Stimulated activated CD8-positive, alpha-beta memory T cell treated with anti-CD3 and anti-CD28 coated beads, Interleukin-15, amount 100 ng/mL, for 1 hour (primary cell): ENCODE data around the gene FN1.

Source experiments
- DNase-seq: peaks from one replicate; pipeline ENCODE4 v3.0.0-alpha.2; 2020; ENCODE audit warnings: low read depth

Gene FN1

GRCh38 chr2:215382480-215382879, 53.4 kb downstream of the FN1 start:
- no peak for DNase-seq

DNA sequence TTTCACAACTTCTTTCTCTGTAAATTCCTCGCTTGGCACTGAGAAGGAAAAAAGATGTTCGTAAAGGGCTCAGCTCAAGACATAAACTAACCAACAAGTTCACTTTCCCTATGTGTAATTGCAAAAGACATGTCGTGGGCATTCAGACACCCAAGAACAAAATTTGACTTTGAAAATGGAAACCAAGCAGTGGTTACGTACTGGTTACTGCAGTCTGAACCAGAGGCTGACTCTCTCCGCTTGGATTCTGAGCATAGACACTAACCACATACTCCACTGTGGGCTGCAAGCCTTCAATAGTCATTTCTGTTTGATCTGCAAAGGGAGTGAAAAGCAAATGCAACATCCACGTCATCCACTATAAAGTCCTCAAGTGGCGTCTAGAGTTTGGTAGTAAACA, 53.9 kb downstream of the FN1 start:
- DNase-seq = no peak

GRCh38 chr2:215380699-215381098, 55.2 kb downstream of the FN1 start:
- DNase-seq = no peak

DNA sequence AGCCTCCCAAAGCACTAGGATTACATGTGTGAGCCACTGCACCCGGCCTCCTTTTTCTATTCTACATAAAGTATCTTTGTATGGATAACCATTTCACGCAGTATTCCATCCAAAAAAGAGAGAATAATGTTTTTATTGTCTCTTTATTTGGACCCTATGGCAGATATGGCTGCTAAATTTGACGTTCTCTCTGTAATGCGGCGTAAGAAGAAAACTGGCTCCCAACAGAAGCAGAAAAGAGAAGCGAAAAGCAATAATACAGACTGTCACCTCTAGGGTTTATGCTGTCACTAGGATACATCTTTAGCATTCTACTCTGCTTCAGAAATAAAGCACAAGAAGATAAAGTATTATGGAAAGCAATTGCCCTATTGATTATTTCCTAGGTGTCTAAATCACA, 55.9 kb downstream of the FN1 start:
- DNase-seq = no peak

DNA sequence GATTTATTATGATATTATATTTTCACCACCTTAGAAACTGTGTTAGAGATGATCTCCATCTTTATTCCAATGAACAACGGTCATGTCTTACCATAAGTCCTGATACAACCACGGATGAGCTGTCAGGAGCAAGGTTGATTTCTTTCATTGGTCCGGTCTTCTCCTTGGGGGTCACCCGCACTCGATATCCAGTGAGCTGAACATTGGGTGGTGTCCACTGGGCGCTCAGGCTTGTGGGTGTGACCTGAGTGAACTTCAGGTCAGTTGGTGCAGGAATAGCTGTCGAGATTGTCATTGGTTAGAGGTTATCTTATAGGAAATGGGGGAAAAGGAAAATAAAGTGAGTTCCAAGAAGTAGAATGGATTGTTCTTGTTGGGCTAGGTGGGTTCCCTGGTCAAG, 56.8 kb downstream of the FN1 start:
- no peak for DNase-seq

GRCh38 chr2:215378045-215378444, 57.8 kb downstream of the FN1 start:
- no peak for DNase-seq

DNA sequence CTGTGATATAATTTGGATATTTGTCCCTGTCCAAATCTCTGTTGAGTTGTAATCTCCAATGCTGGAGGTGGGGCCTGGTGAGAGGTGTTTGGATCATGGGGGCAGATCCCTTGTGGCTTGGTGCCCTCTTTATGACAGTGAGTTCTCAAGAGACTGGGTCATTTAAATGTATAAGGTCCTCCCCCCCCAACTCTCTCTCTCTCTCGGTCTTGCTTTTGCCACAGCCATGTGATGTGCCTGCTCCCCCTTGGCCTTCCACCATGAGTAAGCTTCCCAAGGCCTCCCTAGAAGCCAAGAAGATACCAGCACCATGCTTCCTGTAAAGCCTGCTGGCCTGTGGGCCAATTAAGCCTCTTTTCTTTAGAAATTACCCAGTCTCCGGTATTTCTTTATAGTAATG, 58.6 kb downstream of the FN1 start:
- no peak for DNase-seq

DNA sequence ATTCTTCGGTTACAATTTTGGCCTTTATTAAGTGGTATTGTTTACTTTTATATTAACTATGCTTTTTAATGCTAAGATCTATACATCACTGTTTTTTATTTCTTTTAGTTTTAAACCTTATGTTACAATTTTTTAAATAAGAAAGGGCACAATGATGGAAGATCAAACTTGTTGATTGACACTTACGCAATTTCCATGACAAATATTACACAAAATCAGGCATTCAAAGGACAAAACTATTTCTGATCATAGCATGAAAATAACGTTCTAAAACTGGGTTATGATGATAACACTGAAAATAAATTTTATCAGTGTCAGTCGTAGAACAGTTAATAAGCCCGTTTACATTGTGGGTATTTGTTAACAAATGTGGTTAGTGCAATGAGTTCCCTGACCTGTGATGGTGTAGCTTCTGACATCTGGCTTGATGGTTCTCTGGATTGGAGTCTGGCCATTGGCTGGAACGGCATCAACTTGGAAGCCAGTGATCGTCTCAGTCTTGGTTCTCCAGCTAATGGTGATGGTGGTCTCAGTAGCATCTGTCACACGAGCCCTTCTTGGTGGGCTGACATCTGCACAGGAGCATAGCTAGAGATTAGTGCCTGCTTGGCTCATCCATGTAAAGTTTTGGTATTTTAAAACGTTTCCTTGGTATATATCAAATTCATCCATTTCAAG, 59.6 kb downstream of the FN1 start:
- DNase-seq = no peak

DNA sequence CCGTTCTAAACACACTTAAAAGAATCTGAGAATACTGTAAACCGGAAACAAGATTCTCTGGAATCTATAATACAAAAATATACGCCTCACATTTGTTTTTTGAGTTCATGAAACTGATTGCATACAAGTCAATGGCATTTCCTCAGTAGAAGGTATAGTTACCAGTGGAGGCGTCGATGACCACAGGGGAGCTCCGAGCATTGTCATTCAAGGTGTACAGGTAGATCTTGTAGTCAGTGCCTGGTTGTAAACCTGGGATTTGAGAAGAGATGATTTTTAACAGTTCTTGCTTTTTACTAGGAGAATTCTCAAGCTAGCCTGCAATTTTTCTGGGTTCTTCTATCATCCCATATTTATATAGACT, 60.4 kb downstream of the FN1 start:
- DNase-seq = no peak

- no peak for DNase-seq
These were observed 61.0 kb downstream of the FN1 start for GRCh38 chr2:215374642-215375466.

- no peak for DNase-seq
These were observed 61.9 kb downstream of the FN1 start for GRCh38 chr2:215374002-215374401.

GRCh38 chr2:215372968-215373649, 62.8 kb downstream of the FN1 start:
- DNase-seq = no peak

DNA sequence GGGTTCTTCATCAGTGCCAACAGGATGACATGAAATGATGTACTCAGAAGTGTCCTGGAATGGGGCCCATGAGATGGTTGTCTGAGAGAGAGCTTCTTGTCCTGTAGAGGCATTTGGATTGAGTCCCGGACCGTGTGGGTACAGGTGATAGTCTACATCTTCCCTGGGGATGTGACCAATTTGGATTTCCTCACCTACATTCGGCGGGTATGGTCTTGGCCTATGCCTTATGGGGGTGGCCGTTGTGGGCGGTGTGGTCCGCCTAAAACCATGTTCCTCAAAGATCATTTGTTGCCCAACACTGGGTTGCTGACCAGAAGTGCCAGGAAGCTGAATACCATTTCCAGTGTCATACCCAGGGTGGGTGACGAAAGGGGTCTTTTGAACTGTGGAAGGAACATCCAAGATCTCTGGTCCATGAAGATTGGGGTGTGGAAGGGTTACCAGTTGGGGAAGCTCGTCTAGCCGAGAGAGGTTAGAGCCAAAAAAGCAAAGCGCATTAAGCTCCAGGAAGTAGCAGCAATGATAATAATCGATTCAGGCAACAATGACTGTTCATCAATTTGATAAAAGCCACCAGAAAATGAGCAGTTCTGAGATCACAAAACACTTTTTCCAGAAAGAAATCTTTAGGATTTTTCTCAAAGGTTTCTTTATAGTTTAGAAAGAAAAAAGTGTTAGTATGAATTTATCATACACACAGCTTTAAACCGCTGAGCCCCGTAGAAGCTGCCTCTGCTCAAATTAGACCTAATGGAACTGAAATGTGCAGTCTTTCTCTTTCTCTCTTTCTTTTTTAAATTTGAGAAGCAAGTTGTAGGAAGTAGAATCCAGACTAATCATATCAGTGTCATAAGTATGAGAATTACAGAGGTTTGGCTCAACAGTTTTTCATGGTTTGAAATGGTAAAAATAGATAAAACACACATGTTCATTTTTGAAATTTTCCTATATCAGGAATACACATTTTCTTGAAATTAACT, 63.7 kb downstream of the FN1 start:
- no peak for DNase-seq

- DNase-seq = no peak
These were observed 65.5 kb downstream of the FN1 start for GRCh38 chr2:215370112-215370965.

DNA sequence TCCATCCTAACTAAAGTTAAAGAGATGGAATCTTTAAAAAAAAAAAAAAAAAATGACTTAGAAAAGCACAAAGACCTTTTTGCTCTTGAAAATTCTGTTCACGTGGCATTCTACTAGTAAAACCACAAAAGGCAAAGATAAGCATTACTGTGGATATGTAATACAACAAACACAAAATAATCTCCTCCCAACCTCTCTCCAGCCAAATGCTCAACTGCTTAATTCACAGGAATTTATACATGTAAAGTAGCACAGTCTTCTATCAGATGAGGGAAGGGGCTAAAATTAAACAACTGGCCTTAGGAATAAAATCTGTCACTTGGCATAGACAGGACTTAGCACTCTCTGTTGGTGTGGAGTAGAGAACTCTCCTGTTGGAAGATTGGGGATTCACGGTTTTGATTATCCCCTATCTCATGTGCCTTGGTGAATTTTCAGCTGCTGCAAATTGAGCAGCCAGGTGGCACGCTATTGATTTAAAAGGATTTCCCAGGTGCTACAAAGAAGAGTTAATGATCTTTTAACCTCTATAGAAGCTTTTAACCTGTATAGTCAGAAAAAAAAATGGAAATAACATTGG, 66.6 kb downstream of the FN1 start:
- DNase-seq = no peak

- DNase-seq = no peak
These were observed 67.4 kb downstream of the FN1 start for GRCh38 chr2:215368493-215368809.

DNA sequence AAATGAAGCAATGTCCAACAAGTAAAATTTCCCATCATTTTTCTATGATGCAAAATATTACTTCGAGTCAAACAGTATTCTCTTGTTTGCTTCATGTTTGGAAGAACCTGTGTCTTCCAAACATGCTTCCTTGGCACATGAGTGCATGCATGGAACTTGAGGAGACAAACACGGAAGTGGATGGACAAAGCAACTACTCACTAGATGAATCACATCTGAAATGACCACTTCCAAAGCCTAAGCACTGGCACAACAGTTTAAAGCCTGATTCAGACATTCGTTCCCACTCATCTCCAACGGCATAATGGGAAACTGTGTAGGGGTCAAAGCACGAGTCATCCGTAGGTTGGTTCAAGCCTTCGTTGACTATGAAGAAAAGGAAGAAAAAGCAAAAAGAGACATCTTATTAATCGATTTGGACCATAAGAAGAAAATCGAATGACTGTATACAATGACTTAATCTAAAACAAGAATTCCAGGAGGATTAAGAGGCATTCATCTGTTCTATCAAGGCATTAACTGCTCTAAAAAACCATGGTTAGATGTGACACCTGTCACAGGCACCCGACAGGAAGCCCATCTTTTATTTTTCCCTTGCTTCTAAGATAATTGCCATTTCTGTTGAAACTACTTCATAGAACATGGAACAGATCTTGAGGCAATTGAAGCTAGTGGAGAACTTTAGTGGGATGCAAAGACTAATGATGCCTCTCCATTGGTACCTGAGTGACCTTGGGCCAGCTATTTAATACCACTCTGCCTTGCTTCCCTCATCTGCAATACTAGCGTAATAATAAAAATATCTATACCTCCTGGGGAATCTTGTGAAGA, 68.0 kb downstream of the FN1 start:
- DNase-seq = no peak

DNA sequence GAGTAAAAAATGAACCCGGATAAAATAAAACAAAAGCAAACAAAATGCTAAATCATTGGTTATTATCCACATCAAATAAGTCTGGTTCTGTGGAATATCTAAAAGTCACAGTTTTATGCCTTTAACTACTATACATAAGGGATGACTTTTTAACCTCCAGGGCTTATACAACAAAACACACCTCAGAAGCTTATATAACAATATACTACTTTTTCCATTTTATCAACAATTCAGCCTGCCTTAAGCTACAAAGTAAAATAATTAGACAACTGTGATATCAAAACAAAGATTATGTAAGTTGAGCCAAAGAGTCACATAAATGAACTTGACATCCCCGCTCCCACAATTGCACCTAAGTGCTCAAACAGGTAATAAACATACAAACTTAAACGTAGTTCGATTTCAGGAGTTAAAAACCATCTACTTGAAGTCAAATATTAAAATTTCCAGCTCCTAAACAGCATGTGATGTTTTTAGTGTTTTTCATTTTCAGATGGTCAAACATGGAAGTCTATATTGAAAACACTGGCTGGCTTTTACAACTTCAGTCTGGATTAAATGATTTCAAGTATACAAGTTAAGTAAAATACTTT, 69.3 kb downstream of the FN1 start:
- no peak for DNase-seq

GRCh38 chr2:215365184-215365658, 70.6 kb downstream of the FN1 start:
- DNase-seq = no peak
